CD4-positive, CD25-positive, alpha-beta regulatory T cell (primary cell): ENCODE results near the gene CAMKK2. TPM values are rescaled to one million over a fixed set of nuclear protein-coding genes. Genes with fewer than 3 reads are reported as not detected.

ENCODE experiments used
- ATAC-seq, 2 donors: fragments of 150-1000 bp; cut with Tn5 transposase; one replicate each; pipeline ENCODE4 v1.10.0; 2021; ENCODE audit warnings: low read depth in 2 of 2, moderate number of reproducible peaks in 2 of 2, moderate library complexity in 1 of 2
- DNase-seq, 3 donors: peaks; one replicate each; pipeline versions ENCODE4 v3.0.0 to v3.0.0-alpha.2; 2012 to 2022; ENCODE audit warnings: mixed read lengths in 1 of 3
- H3K27ac ChIP-seq: one replicate; pipeline ENCODE4 v1.7.0; 2013; ENCODE audit warnings: mild to moderate bottlenecking, low read length; ENCODE audit not compliant: insufficient read depth, poor library complexity, severe bottlenecking
- H3K27me3 ChIP-seq: one replicate; pipeline ENCODE4 v1.7.0; 2013; ENCODE audit warnings: low read length; ENCODE audit not compliant: control insufficient read depth, insufficient read depth
- H3K36me3 ChIP-seq: one replicate; pipeline ENCODE4 v1.7.0; 2013; ENCODE audit warnings: mild to moderate bottlenecking, low read length, moderate library complexity; ENCODE audit not compliant: control insufficient read depth, insufficient read depth
- H3K4me1 ChIP-seq: 2 replicates; pipeline ENCODE4 v1.7.0; 2013; ENCODE audit warnings: mild to moderate bottlenecking, low read length; ENCODE audit not compliant: insufficient read depth, control insufficient read depth, poor library complexity, severe bottlenecking
- H3K4me3 ChIP-seq: one replicate; pipeline ENCODE4 v1.7.0; 2013; ENCODE audit warnings: low read depth, mild to moderate bottlenecking, low read length, moderate library complexity
- H3K9me3 ChIP-seq, 2 experiments: 1 replicate in 1 of 2; 2 replicates in 1 of 2; pipeline ENCODE4 v1.7.0; 2013; ENCODE audit warnings: low read length in 2 of 2, mild to moderate bottlenecking in 1 of 2, moderate library complexity in 1 of 2; ENCODE audit not compliant: control insufficient read depth in 2 of 2
- H3K27ac Mint-ChIP-seq, 3 donors: one replicate each; pipeline ENCODE4 v1.8.0; 2020 to 2022; ENCODE audit warnings: mild to moderate bottlenecking in 3 of 3, mixed read lengths in 3 of 3, moderate library complexity in 2 of 3
- H3K27me3 Mint-ChIP-seq: one replicate; pipeline ENCODE4 v1.8.0; 2022; ENCODE audit warnings: mild to moderate bottlenecking, mixed read lengths
- H3K36me3 Mint-ChIP-seq: one replicate; pipeline ENCODE4 v1.8.0; 2020; ENCODE audit warnings: mixed read lengths
- H3K4me1 Mint-ChIP-seq, 4 donors: one replicate each; pipeline ENCODE4 v1.8.0; 2020 to 2022; ENCODE audit warnings: mixed read lengths in 4 of 4, mild to moderate bottlenecking in 1 of 4
- H3K4me3 Mint-ChIP-seq, 4 donors: one replicate each; pipeline ENCODE4 v1.8.0; 2020 to 2022; ENCODE audit warnings: mild to moderate bottlenecking in 4 of 4, mixed read lengths in 4 of 4, moderate library complexity in 3 of 4
- H3K9me3 Mint-ChIP-seq, 7 donors: one replicate each; pipeline ENCODE4 v1.8.0; 2020 to 2022; ENCODE audit warnings: mixed read lengths in 7 of 7, mild to moderate bottlenecking in 3 of 7, moderate library complexity in 2 of 7
- polyA plus RNA-seq, 4 donors: library from polyadenylated mRNA; unstranded; fragments of 300-500 nt; fragmentation: Illumina TruSeq; gene quantifications; one replicate each; pipeline ENCODE4 v1.2.3, GENCODE V29; 2021
- total RNA-seq: library from RNA; stranded (reverse); gene quantifications from one replicate; pipeline ENCODE4 v1.2.3, GENCODE V29; 2022

Gene CAMKK2
- total and polyA plus RNA-seq, 5 donors from 2014 or later, result 9.6 to 15.2 (median 12.1) TPM

- peaks cover 11% of the 10 kb centered on the region for H3K36me3 Mint-ChIP-seq
- ATAC-seq (no peak), DNase-seq (peak in 1 of 3 donors; percentile 30)
- H3K4me1 Mint-ChIP-seq, result peaks cover 10 to 54% (median 30%) of the 10 kb centered on the region in 4 donors
- Histone ChIP-seq H3K27ac (no peak overlapping the region), H3K36me3 (peaks cover 18% of the 10 kb centered on the region), H3K4me3 (no peak overlapping the region), H3K27me3 (no peaks in the 10 kb centered on the region), H3K4me1 (peaks cover 33% of the 10 kb centered on the region), H3K9me3 (no peaks in the 10 kb centered on the region)
- no peaks in the 10 kb centered on the region for H3K27me3 Mint-ChIP-seq
- H3K4me3 Mint-ChIP-seq, result peak overlapping the region in 1 of 4 donors; percentile 10
- no peaks in the 10 kb centered on the region for H3K9me3 Mint-ChIP-seq
- H3K27ac Mint-ChIP-seq, result peak overlapping the region in 2 of 3 donors; percentile 31 to 82
Observed at GRCh38 chr12:121226399-121226798, 70.1 kb downstream of the CAMKK2 start.

DNA sequence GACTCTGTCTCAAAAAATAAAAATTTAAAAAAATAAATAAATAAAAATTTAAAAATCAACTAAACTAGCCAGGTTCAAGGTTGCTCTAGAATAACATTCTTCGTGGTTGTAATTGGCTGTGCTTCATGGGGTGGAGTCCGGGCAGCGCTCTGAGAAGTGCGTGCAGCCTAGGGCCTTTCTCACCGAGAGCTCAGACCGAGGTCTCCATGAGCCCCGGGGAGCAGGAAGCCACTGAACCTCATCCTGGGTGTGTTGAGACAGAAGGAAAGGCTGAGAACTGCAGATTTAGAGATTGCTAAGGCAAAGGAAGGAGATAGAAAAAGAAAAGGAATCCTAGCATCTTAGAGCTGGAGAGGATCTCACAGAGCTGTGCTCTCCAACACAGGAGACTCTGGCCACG, 71.9 kb downstream of the CAMKK2 start:
- no peaks in the 10 kb centered on the region for H3K9me3 ChIP-seq
- peak overlapping the region; percentile 48 to 81 (median 78) for H3K4me3 Mint-ChIP-seq
- H3K36me3 ChIP-seq, result peaks cover 14% of the 10 kb centered on the region
- H3K36me3 Mint-ChIP-seq, result peaks cover 9% of the 10 kb centered on the region
- DNase-seq, result peak in 2 of 3 donors; percentile 42 to 90
- H3K27me3 Mint-ChIP-seq, result no peaks in the 10 kb centered on the region
- H3K4me1 ChIP-seq, result peaks cover 30% of the 10 kb centered on the region
- peaks cover 0 to 2% (median 0%) of the 10 kb centered on the region in 7 donors for H3K9me3 Mint-ChIP-seq
- H3K27me3 ChIP-seq, result no peaks in the 10 kb centered on the region
- peak; percentile 61 for ATAC-seq
- H3K4me3 ChIP-seq, result peak overlapping the region; percentile 35
- peak overlapping the region; percentile 91 to 98 (median 96) for H3K27ac Mint-ChIP-seq
- H3K27ac ChIP-seq, result peak overlapping the region; percentile 57
- H3K4me1 Mint-ChIP-seq, result peaks cover 10 to 51% (median 22%) of the 10 kb centered on the region in 4 donors

DNA sequence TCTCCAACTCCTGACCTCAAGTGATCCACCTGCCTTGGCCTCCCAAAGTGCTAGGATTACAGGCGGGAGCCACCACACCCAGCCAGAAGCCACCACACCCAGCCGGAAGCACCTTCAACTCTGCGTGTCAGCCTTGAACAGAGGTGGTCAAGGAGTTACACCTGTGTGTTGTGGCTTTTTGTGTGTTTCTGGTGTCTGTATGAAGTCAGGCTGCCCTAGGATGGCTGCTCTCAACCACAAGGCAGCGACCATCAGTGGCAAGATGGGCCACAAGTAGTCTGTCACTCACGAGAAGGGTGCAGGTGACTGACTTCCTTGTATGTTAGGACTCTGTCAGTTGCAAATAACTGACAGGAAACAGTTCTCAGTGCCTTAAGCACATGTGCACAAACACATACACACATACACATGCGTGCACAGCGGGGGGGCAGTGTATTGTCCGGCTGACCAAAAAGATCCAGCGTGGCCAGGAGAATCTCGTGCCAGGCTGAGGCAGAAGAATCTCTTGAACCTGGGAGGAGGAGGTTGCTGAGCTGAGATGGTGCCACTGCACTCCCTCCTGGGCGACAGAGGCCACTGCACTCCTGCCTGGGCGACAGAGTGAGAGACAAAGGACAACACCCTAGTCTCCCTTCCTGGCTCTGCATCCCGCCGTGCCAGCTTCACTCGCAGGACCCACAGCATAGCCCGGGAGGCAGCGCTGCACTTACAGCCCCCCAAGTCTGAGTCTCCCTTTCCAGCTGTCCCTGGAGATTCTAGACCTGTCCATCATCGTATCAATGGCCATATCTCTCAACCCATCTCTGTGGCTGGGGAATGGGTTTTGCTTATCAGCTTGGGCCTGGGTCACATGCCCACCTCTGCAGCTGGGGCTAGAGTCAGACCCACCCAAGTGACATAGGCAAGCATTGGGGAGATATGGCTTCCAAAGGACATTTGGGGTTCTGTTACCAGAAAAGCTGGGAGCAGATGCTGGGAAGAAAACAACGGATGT, 72.9 kb downstream of the CAMKK2 start:
- Histone ChIP-seq H3K27ac (peak overlapping the region; percentile 35), H3K36me3 (peaks cover 9% of the 10 kb centered on the region), H3K27me3 (no peaks in the 10 kb centered on the region), H3K4me1 (peaks cover 30% of the 10 kb centered on the region), H3K9me3 (no peaks in the 10 kb centered on the region), H3K4me3 (peak overlapping the region; percentile 26)
- peaks cover 0 to 2% (median 0%) of the 10 kb centered on the region in 7 donors for H3K9me3 Mint-ChIP-seq
- H3K27me3 Mint-ChIP-seq, result no peaks in the 10 kb centered on the region
- peaks cover 10 to 51% (median 22%) of the 10 kb centered on the region in 4 donors for H3K4me1 Mint-ChIP-seq
- peaks cover 8% of the 10 kb centered on the region for H3K36me3 Mint-ChIP-seq
- ATAC-seq (peak; percentile 61 to 65), DNase-seq (peak in 2 of 3 donors; percentile 26 to 86)
- peak overlapping the region; percentile 90 to 93 (median 91) for H3K27ac Mint-ChIP-seq
- peak overlapping the region; percentile 30 to 78 (median 68) for H3K4me3 Mint-ChIP-seq

- Mint-ChIP-seq H3K9me3 (peaks cover 0 to 2% (median 0%) of the 10 kb centered on the region in 7 donors), H3K27me3 (no peaks in the 10 kb centered on the region), H3K27ac (peak overlapping the region; percentile 90 to 93 (median 91)), H3K36me3 (peaks cover 8% of the 10 kb centered on the region), H3K4me1 (peaks cover 10 to 51% (median 22%) of the 10 kb centered on the region in 4 donors), H3K4me3 (peak overlapping the region in 2 of 4 donors; percentile 41 to 66)
- Histone ChIP-seq H3K27me3 (no peaks in the 10 kb centered on the region), H3K4me3 (no peak overlapping the region), H3K36me3 (peaks cover 14% of the 10 kb centered on the region), H3K9me3 (no peaks in the 10 kb centered on the region), H3K27ac (peak overlapping the region; percentile 35), H3K4me1 (peaks cover 30% of the 10 kb centered on the region)
- no peak for ATAC-seq
- peak in 1 of 3 donors; percentile 37 for DNase-seq
Observed at GRCh38 chr12:121222847-121223246, 73.7 kb downstream of the CAMKK2 start.

DNA sequence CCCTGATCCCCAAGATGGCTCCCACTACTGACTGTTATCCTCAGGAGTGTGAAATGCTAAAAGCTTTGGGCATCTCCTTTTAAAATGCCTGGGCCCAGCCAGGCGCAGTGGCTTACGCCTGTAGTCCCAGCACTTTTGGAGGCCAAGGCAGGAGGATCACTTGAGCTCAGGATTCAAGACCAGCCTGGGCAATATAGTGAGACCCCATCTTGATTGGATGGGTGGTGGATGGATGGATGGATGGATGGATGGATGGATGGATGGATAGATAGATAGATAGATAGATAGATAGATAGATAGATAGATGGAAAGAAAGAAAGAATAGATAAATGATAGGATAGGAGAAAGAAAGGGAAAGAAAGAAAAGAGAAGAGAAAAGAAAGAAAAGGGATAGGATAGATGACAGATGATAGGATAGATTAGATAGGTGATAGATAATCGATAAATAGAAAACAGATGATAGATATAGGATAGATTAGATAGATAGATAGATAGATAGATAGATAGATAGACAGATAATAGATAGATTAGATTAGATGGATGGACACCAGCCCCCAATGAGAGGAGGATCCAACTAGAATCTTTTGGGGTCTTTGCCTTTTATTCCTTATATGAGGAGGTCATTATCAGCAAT, 77.0 kb downstream of the CAMKK2 start:
- peaks cover 8% of the 10 kb centered on the region for H3K36me3 Mint-ChIP-seq
- peak overlapping the region in 1 of 4 donors; percentile 43 for H3K4me3 Mint-ChIP-seq
- peaks cover 7 to 36% (median 24%) of the 10 kb centered on the region in 4 donors for H3K4me1 Mint-ChIP-seq
- ATAC-seq, result no peak
- no peaks in the 10 kb centered on the region for H3K27me3 Mint-ChIP-seq
- Histone ChIP-seq H3K27me3 (no peaks in the 10 kb centered on the region), H3K9me3 (no peaks in the 10 kb centered on the region), H3K27ac (no peak overlapping the region), H3K36me3 (peaks cover 23% of the 10 kb centered on the region), H3K4me3 (no peak overlapping the region), H3K4me1 (peaks cover 29% of the 10 kb centered on the region)
- H3K27ac Mint-ChIP-seq, result peak overlapping the region in 2 of 3 donors; percentile 38 to 82
- DNase-seq, result no peak
- H3K9me3 Mint-ChIP-seq, result peaks cover 0 to 2% (median 0%) of the 10 kb centered on the region in 7 donors

- Histone ChIP-seq H3K27ac (no peak overlapping the region), H3K27me3 (no peaks in the 10 kb centered on the region), H3K9me3 (no peaks in the 10 kb centered on the region), H3K36me3 (peaks cover 23% of the 10 kb centered on the region), H3K4me1 (peaks cover 29% of the 10 kb centered on the region), H3K4me3 (no peak overlapping the region)
- Mint-ChIP-seq H3K27me3 (no peaks in the 10 kb centered on the region), H3K36me3 (peaks cover 8% of the 10 kb centered on the region), H3K4me1 (peaks cover 11 to 34% (median 24%) of the 10 kb centered on the region in 4 donors), H3K27ac (peak overlapping the region in 1 of 3 donors; percentile 85), H3K4me3 (no peak overlapping the region), H3K9me3 (peaks cover 0 to 2% (median 0%) of the 10 kb centered on the region in 7 donors)
- ATAC-seq (no peak), DNase-seq (no peak)
Observed at GRCh38 chr12:121218588-121219352, 77.7 kb downstream of the CAMKK2 start.

GRCh38 chr12:121217761-121218160, 78.7 kb downstream of the CAMKK2 start:
- H3K36me3 Mint-ChIP-seq, result peaks cover 5% of the 10 kb centered on the region

More at GRCh38 chr12:121217761-121218160, 78.7 kb downstream of the CAMKK2 start:
- Histone ChIP-seq H3K4me3 (no peak overlapping the region), H3K4me1 (peaks cover 20% of the 10 kb centered on the region), H3K27me3 (no peaks in the 10 kb centered on the region), H3K36me3 (peaks cover 23% of the 10 kb centered on the region), H3K27ac (no peak overlapping the region), H3K9me3 (no peaks in the 10 kb centered on the region)
- H3K27ac Mint-ChIP-seq, result peak overlapping the region in 1 of 3 donors; percentile 21
- peaks cover 6 to 28% (median 19%) of the 10 kb centered on the region in 4 donors for H3K4me1 Mint-ChIP-seq
- H3K9me3 Mint-ChIP-seq, result peaks cover 0 to 2% (median 0%) of the 10 kb centered on the region in 7 donors
- no peaks in the 10 kb centered on the region for H3K27me3 Mint-ChIP-seq
- DNase-seq (no peak), ATAC-seq (no peak)
- H3K4me3 Mint-ChIP-seq, result no peak overlapping the region
